ENCODE measurements around the gene CCDC60.

The CCDC60 gene

GRCh38 chr12:119432949-119433348, 98.4 kb downstream of the CCDC60 start:
- H3K4me1 ChIP-seq (ENCODE audit: control insufficient read depth, insufficient read depth, low read depth, low read length) = no peaks in the 10 kb centered on the region
- no peak overlapping the region for H2BK120ac ChIP-seq (ENCODE audit: low read depth, low read length)
- H2AFZ ChIP-seq (ENCODE audit: low read depth, low read length) = no peak overlapping the region
- H2AK5ac ChIP-seq (ENCODE audit: low read length, severe bottlenecking) = no peak overlapping the region
- H4K91ac ChIP-seq (ENCODE audit: low read length) = no peak overlapping the region
- no peak overlapping the region for H3K4me2 ChIP-seq (ENCODE audit: low read length, poor library complexity, severe bottlenecking)
- no peak overlapping the region for H4K8ac ChIP-seq (ENCODE audit: low read length)
- H3K27ac ChIP-seq (ENCODE audit: low read length, poor library complexity, severe bottlenecking) = no peak overlapping the region
- no peaks in the 10 kb centered on the region for H3K79me1 ChIP-seq (replicated peaks; ENCODE audit: low read length, poor library complexity, severe bottlenecking)
- no peak overlapping the region for H3K4ac ChIP-seq (ENCODE audit: low read depth in 1 of 2, low read length in 2 of 2)
- peaks cover 4% of the 10 kb centered on the region for H3K9me3 ChIP-seq (ENCODE audit: control insufficient read depth, low read length)
- no peak overlapping the region for H3K14ac ChIP-seq (ENCODE audit: low read length in 2 of 2)
- DNase-seq = no peak
- H3K36me3 ChIP-seq (ENCODE audit: control insufficient read depth in 1 of 2, insufficient read depth in 2 of 2, low read depth in 1 of 2, low read length in 2 of 2) = no peaks in the 10 kb centered on the region
- no peak overlapping the region for H3K4me3 ChIP-seq (ENCODE audit: insufficient read depth in 1 of 2, low read depth in 1 of 2, low read length in 2 of 2)
- H2BK15ac ChIP-seq (ENCODE audit: low read depth, poor library complexity, severe bottlenecking) = no peak overlapping the region
- H2BK12ac ChIP-seq (ENCODE audit: low read length in 2 of 2) = no peak overlapping the region
- no peak overlapping the region for H2BK5ac ChIP-seq (ENCODE audit: low read depth, low read length, poor library complexity, severe bottlenecking)
- no peak overlapping the region for H3K9ac ChIP-seq (ENCODE audit: low read length)
- WGBS = 88% methylated on average over 9 of the region's 9 CpGs
- H3K23ac ChIP-seq (ENCODE audit: low read length in 2 of 2) = no peak overlapping the region
- H3K27me3 ChIP-seq (ENCODE audit: control insufficient read depth in 1 of 2, insufficient read depth in 1 of 2, low read length in 2 of 2) = no peaks in the 10 kb centered on the region
- no peak overlapping the region for H3K18ac ChIP-seq (ENCODE audit: low read depth in 1 of 2, low read length in 2 of 2)

- Histone ChIP-seq H2BK5ac (ENCODE audit: low read depth, low read length, poor library complexity, severe bottlenecking) (no peak overlapping the region), H3K27me3 (ENCODE audit: control insufficient read depth in 1 of 2, insufficient read depth in 1 of 2, low read length in 2 of 2) (no peaks in the 10 kb centered on the region), H3K4me3 (ENCODE audit: insufficient read depth in 1 of 2, low read depth in 1 of 2, low read length in 2 of 2) (no peak overlapping the region), H3K4me2 (ENCODE audit: low read length, poor library complexity, severe bottlenecking) (no peak overlapping the region), H4K8ac (ENCODE audit: low read length) (no peak overlapping the region), H3K4ac (ENCODE audit: low read depth in 1 of 2, low read length in 2 of 2) (no peak overlapping the region), H4K91ac (ENCODE audit: low read length) (no peak overlapping the region), H3K27ac (ENCODE audit: low read length, poor library complexity, severe bottlenecking) (no peak overlapping the region), H3K23ac (ENCODE audit: low read length in 2 of 2) (no peak overlapping the region), H2BK12ac (ENCODE audit: low read length in 2 of 2) (no peak overlapping the region), H3K9me3 (ENCODE audit: control insufficient read depth, low read length) (peaks cover under 1% of the 10 kb centered on the region), H3K79me1 (replicated peaks; ENCODE audit: low read length, poor library complexity, severe bottlenecking) (no peaks in the 10 kb centered on the region), H2AK5ac (ENCODE audit: low read length, severe bottlenecking) (no peak overlapping the region), H2BK120ac (ENCODE audit: low read depth, low read length) (no peak overlapping the region), H2AFZ (ENCODE audit: low read depth, low read length) (no peak overlapping the region), H3K4me1 (ENCODE audit: control insufficient read depth, insufficient read depth, low read depth, low read length) (no peaks in the 10 kb centered on the region), H2BK15ac (ENCODE audit: low read depth, poor library complexity, severe bottlenecking) (no peak overlapping the region), H3K9ac (ENCODE audit: low read length) (no peak overlapping the region), H3K18ac (ENCODE audit: low read depth in 1 of 2, low read length in 2 of 2) (no peak overlapping the region), H3K36me3 (ENCODE audit: control insufficient read depth in 1 of 2, insufficient read depth in 2 of 2, low read depth in 1 of 2, low read length in 2 of 2) (no peaks in the 10 kb centered on the region), H3K14ac (ENCODE audit: low read length in 2 of 2) (no peak overlapping the region)
- WGBS = 93% methylated on average over 3 of the region's 6 CpGs
- no peak for DNase-seq
Observed at GRCh38 chr12:119440803-119441360, 106.4 kb downstream of the CCDC60 start.

- Histone ChIP-seq H2AK5ac (ENCODE audit: low read length, severe bottlenecking) (no peak overlapping the region), H3K9ac (ENCODE audit: low read length) (no peak overlapping the region), H3K23ac (ENCODE audit: low read length in 2 of 2) (no peak overlapping the region), H3K9me3 (ENCODE audit: control insufficient read depth, low read length) (no peaks in the 10 kb centered on the region), H2BK12ac (ENCODE audit: low read length in 2 of 2) (no peak overlapping the region), H3K4me2 (ENCODE audit: low read length, poor library complexity, severe bottlenecking) (no peak overlapping the region), H3K14ac (ENCODE audit: low read length in 2 of 2) (no peak overlapping the region), H3K36me3 (ENCODE audit: control insufficient read depth in 1 of 2, insufficient read depth in 2 of 2, low read depth in 1 of 2, low read length in 2 of 2) (no peaks in the 10 kb centered on the region), H3K4me1 (ENCODE audit: control insufficient read depth, insufficient read depth, low read depth, low read length) (no peaks in the 10 kb centered on the region), H2BK120ac (ENCODE audit: low read depth, low read length) (no peak overlapping the region), H3K18ac (ENCODE audit: low read depth in 1 of 2, low read length in 2 of 2) (no peak overlapping the region), H3K4ac (ENCODE audit: low read depth in 1 of 2, low read length in 2 of 2) (no peak overlapping the region), H3K27ac (ENCODE audit: low read length, poor library complexity, severe bottlenecking) (no peak overlapping the region), H2AFZ (ENCODE audit: low read depth, low read length) (no peak overlapping the region), H3K27me3 (ENCODE audit: control insufficient read depth in 1 of 2, insufficient read depth in 1 of 2, low read length in 2 of 2) (no peaks in the 10 kb centered on the region), H2BK15ac (ENCODE audit: low read depth, poor library complexity, severe bottlenecking) (no peak overlapping the region), H2BK5ac (ENCODE audit: low read depth, low read length, poor library complexity, severe bottlenecking) (no peak overlapping the region), H4K91ac (ENCODE audit: low read length) (no peak overlapping the region), H3K4me3 (ENCODE audit: insufficient read depth in 1 of 2, low read depth in 1 of 2, low read length in 2 of 2) (no peak overlapping the region), H3K79me1 (replicated peaks; ENCODE audit: low read length, poor library complexity, severe bottlenecking) (no peaks in the 10 kb centered on the region), H4K8ac (ENCODE audit: low read length) (no peak overlapping the region)
- DNase-seq = no peak
- WGBS = 15% methylated on average over 10 of the region's 10 CpGs
Observed at GRCh38 chr12:119444462-119445044, 110.0 kb downstream of the CCDC60 start.

GRCh38 chr12:119446459-119446858, 111.9 kb downstream of the CCDC60 start:
- H3K9me3 ChIP-seq (ENCODE audit: control insufficient read depth, low read length) = no peaks in the 10 kb centered on the region
- 45% methylated on average over 3 of the region's 3 CpGs for WGBS
- H2BK15ac ChIP-seq (ENCODE audit: low read depth, poor library complexity, severe bottlenecking) = no peak overlapping the region
- no peak for DNase-seq
- H2AFZ ChIP-seq (ENCODE audit: low read depth, low read length) = no peak overlapping the region
- H3K14ac ChIP-seq (ENCODE audit: low read length in 2 of 2) = no peak overlapping the region
- H3K27me3 ChIP-seq (ENCODE audit: control insufficient read depth in 1 of 2, insufficient read depth in 1 of 2, low read length in 2 of 2) = no peaks in the 10 kb centered on the region
- H3K18ac ChIP-seq (ENCODE audit: low read depth in 1 of 2, low read length in 2 of 2) = no peak overlapping the region
- H2BK12ac ChIP-seq (ENCODE audit: low read length in 2 of 2) = no peak overlapping the region
- H2BK5ac ChIP-seq (ENCODE audit: low read depth, low read length, poor library complexity, severe bottlenecking) = no peak overlapping the region
- H3K4me1 ChIP-seq (ENCODE audit: control insufficient read depth, insufficient read depth, low read depth, low read length) = no peaks in the 10 kb centered on the region
- H3K79me1 ChIP-seq (replicated peaks; ENCODE audit: low read length, poor library complexity, severe bottlenecking) = no peaks in the 10 kb centered on the region
- H3K27ac ChIP-seq (ENCODE audit: low read length, poor library complexity, severe bottlenecking) = no peak overlapping the region
- H4K8ac ChIP-seq (ENCODE audit: low read length) = no peak overlapping the region
- H2AK5ac ChIP-seq (ENCODE audit: low read length, severe bottlenecking) = no peak overlapping the region
- H4K91ac ChIP-seq (ENCODE audit: low read length) = no peak overlapping the region
- no peak overlapping the region for H3K23ac ChIP-seq (ENCODE audit: low read length in 2 of 2)
- no peak overlapping the region for H3K4me2 ChIP-seq (ENCODE audit: low read length, poor library complexity, severe bottlenecking)
- no peak overlapping the region for H3K9ac ChIP-seq (ENCODE audit: low read length)
- no peak overlapping the region for H3K4me3 ChIP-seq (ENCODE audit: insufficient read depth in 1 of 2, low read depth in 1 of 2, low read length in 2 of 2)
- H2BK120ac ChIP-seq (ENCODE audit: low read depth, low read length) = no peak overlapping the region
- H3K36me3 ChIP-seq (ENCODE audit: control insufficient read depth in 1 of 2, insufficient read depth in 2 of 2, low read depth in 1 of 2, low read length in 2 of 2) = no peaks in the 10 kb centered on the region
- H3K4ac ChIP-seq (ENCODE audit: low read depth in 1 of 2, low read length in 2 of 2) = no peak overlapping the region
